ENCODE measurements around the gene NLGN4X. TPM values are rescaled to one million over a fixed set of nuclear protein-coding genes. Genes with fewer than 3 reads are reported as not detected.

NLGN4X gene
- total RNA-seq, 2 donors from 2014 or later = 19.2 to 76.9 TPM

- Mint-ChIP-seq H3K4me1 (peaks cover 12% of the 10 kb centered on the region), H3K9me3 (no peaks in the 10 kb centered on the region), H3K36me3 (ENCODE audit: low read depth) (peaks cover 25% of the 10 kb centered on the region), H3K4me3 (no peak overlapping the region), H3K27ac (no peak overlapping the region), H3K27me3 (ENCODE audit: insufficient read depth) (no peaks in the 10 kb centered on the region)
- H3K27me3 ChIP-seq (ENCODE audit: control insufficient read depth, insufficient read depth, low read length, poor library complexity, severe bottlenecking) = no peaks in the 10 kb centered on the region
- TF ChIP-seq CTCF (conservative IDR thresholded peaks at IDR 0.05) = no peak
- WGBS, 2 experiments (ENCODE audit: insufficient coverage in 1 of 2, insufficient read length in 1 of 2) = 97 to 98% methylated on average over 18 to 26 of the region's 28 CpGs
- H3K9me3 ChIP-seq (ENCODE audit: control insufficient read depth, low read length) = no peaks in the 10 kb centered on the region
- no peaks in the 10 kb centered on the region for H3K4me1 ChIP-seq (ENCODE audit: control insufficient read depth, insufficient read depth, low read length)
- H3K9ac ChIP-seq (ENCODE audit: extremely low read depth, low read length, poor library complexity, severe bottlenecking) = no peak overlapping the region
- no peak overlapping the region for H3K27ac ChIP-seq (ENCODE audit: low read depth, low read length)
- H3K4me3 ChIP-seq (ENCODE audit: low read length) = no peak overlapping the region
- H3K36me3 ChIP-seq (ENCODE audit: control insufficient read depth, insufficient read depth, low read length) = no peaks in the 10 kb centered on the region
- DNase-seq = no peak
Observed at GRCh38 chrX:6187256-6187655, 41.4 kb downstream of the NLGN4X start.

GRCh38 chrX:6184900-6185515, 43.7 kb downstream of the NLGN4X start:
- H3K27me3 ChIP-seq (ENCODE audit: control insufficient read depth, insufficient read depth, low read length, poor library complexity, severe bottlenecking) = no peaks in the 10 kb centered on the region
- no peak for TF ChIP-seq CTCF (conservative IDR thresholded peaks at IDR 0.05)
- H3K27ac Mint-ChIP-seq = no peak overlapping the region
- H3K27me3 Mint-ChIP-seq (ENCODE audit: insufficient read depth) = no peaks in the 10 kb centered on the region
- peaks cover 25% of the 10 kb centered on the region for H3K4me1 Mint-ChIP-seq
- no peaks in the 10 kb centered on the region for H3K9me3 ChIP-seq (ENCODE audit: control insufficient read depth, low read length)
- H3K9me3 Mint-ChIP-seq = no peaks in the 10 kb centered on the region
- WGBS, 2 experiments (ENCODE audit: insufficient coverage in 1 of 2, insufficient read length in 1 of 2) = 98 to 100% methylated on average over 1 to 3 of the region's 4 CpGs
- peaks cover 20% of the 10 kb centered on the region for H3K36me3 Mint-ChIP-seq (ENCODE audit: low read depth)
- H3K27ac ChIP-seq (ENCODE audit: low read depth, low read length) = no peak overlapping the region
- no peaks in the 10 kb centered on the region for H3K4me1 ChIP-seq (ENCODE audit: control insufficient read depth, insufficient read depth, low read length)
- H3K36me3 ChIP-seq (ENCODE audit: control insufficient read depth, insufficient read depth, low read length) = no peaks in the 10 kb centered on the region
- no peak overlapping the region for H3K4me3 Mint-ChIP-seq
- no peak overlapping the region for H3K9ac ChIP-seq (ENCODE audit: extremely low read depth, low read length, poor library complexity, severe bottlenecking)
- no peak overlapping the region for H3K4me3 ChIP-seq (ENCODE audit: low read length)
- DNase-seq = no peak

- peaks cover 5% of the 10 kb centered on the region for H3K9me3 ChIP-seq (ENCODE audit: control insufficient read depth, low read length)
- H3K9ac ChIP-seq (ENCODE audit: extremely low read depth, low read length, poor library complexity, severe bottlenecking) = no peak overlapping the region
- DNase-seq = no peak
- H3K27me3 ChIP-seq (ENCODE audit: control insufficient read depth, insufficient read depth, low read length, poor library complexity, severe bottlenecking) = no peaks in the 10 kb centered on the region
- H3K4me3 Mint-ChIP-seq = peak overlapping the region; percentile 2
- no peaks in the 10 kb centered on the region for H3K27me3 Mint-ChIP-seq (ENCODE audit: insufficient read depth)
- no peaks in the 10 kb centered on the region for H3K9me3 Mint-ChIP-seq
- H3K4me1 Mint-ChIP-seq = peaks cover 20% of the 10 kb centered on the region
- no peak overlapping the region for H3K27ac Mint-ChIP-seq
- H3K27ac ChIP-seq (ENCODE audit: low read depth, low read length) = no peak overlapping the region
- H3K36me3 ChIP-seq (ENCODE audit: control insufficient read depth, insufficient read depth, low read length) = peaks cover 3% of the 10 kb centered on the region
- peaks cover 4% of the 10 kb centered on the region for H3K36me3 Mint-ChIP-seq (ENCODE audit: low read depth)
- 92% methylated on average over 3 of the region's 3 CpGs; no CpG with 5 or more reads in 1 of the 2 experiments for WGBS, 2 experiments (ENCODE audit: insufficient coverage in 1 of 2, insufficient read length in 1 of 2)
- H3K4me1 ChIP-seq (ENCODE audit: control insufficient read depth, insufficient read depth, low read length) = no peaks in the 10 kb centered on the region
- no peak overlapping the region for H3K4me3 ChIP-seq (ENCODE audit: low read length)
- TF ChIP-seq CTCF (conservative IDR thresholded peaks at IDR 0.05) = no peak
Observed at GRCh38 chrX:6175914-6176313, 52.8 kb downstream of the NLGN4X start.
